NCI-H345 (cell line): ENCODE results near the gene MBNL2.

Experiments
- DNase-seq: peaks from one replicate; lab custom pipeline; 2025; lab: John Stamatoyannopoulos, UW

The MBNL2 gene

DNA sequence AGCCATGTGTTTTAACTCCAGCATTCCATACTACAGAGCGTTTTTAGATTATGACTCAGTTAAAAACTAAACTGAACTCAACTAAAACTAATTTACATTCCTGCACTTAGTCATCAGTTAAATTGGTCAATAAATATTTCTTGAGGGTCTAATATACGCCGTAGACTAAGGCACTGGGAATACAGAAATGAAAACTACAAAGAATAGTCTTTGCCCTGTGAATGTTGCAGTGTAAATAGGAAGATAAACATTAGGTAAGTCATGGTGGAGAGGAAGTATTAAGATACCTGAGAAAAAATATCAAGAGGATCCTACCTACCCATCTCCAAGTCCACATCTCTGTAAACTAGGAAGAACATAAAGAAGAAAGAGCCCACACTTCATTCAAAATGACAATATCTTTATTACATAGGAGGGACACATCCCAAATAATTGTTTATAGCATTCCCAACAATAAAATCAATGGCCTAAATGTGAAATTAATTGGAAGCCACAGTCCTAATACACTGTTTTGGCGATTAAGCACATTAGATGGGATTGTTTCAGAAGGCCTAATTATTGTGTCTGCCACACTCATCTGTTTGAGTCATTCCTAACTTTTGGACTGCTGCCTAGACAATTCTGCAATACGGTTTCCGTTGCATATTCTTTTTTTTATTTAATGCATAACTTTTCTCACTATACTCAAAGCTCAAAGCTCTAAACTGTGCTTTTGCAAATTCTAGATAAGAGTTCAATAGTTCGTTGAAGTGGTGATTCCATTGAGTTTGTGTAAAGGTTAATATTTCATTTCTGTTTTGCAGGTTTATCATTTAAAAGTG, 52.9 kb downstream of the MBNL2 start:
- DNase-seq = no peak

- DNase-seq = no peak
These were observed 53.8 kb downstream of the MBNL2 start for GRCh38 chr13:97275776-97276501.

- DNase-seq = no peak
These were observed 54.7 kb downstream of the MBNL2 start for GRCh38 chr13:97276862-97277269.

- DNase-seq = no peak
These were observed 56.6 kb downstream of the MBNL2 start for GRCh38 chr13:97278435-97279411.

- DNase-seq = no peak
These were observed 57.8 kb downstream of the MBNL2 start for GRCh38 chr13:97279913-97280312.

DNA sequence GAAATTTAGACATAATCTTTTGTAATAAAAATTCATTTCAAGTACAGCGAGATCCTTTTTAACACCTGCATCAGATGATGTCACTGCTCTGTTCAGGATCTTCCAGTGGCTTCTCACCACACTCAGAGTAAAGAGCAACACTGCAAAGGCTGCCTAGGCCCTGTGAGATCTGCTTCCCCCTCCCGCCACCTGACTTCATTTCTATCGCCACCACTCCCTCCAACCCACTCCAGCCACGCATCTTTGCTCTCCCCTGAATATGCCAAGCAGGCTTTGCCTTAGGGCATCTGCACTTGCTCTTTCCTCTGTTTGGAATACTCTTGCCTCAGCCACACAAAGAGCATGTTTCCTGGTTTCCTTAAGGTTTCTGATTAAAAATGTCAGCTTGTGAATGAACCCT, 58.3 kb downstream of the MBNL2 start:
- DNase-seq = peak; percentile 33

DNA sequence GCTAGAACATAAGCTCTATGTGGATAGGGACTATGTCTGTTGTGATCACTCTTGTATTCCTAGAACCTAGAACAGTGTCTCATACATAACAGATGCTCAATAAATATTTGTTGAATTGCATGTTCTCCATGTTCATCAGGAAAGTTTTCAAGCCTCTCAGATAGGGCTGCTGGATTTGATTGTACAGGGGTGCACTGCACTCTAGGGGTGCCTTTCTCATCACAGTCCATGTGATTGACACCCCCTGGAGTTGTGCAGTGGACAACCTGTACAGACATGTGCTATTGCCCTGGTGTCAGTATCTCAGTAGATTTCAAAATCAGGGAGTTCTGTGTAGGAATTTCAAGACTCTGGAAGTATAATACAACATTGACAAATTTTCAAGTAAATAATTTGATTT, 58.9 kb downstream of the MBNL2 start:
- DNase-seq = no peak

- DNase-seq = no peak
These were observed 60.6 kb downstream of the MBNL2 start for GRCh38 chr13:97282705-97283104.

DNA sequence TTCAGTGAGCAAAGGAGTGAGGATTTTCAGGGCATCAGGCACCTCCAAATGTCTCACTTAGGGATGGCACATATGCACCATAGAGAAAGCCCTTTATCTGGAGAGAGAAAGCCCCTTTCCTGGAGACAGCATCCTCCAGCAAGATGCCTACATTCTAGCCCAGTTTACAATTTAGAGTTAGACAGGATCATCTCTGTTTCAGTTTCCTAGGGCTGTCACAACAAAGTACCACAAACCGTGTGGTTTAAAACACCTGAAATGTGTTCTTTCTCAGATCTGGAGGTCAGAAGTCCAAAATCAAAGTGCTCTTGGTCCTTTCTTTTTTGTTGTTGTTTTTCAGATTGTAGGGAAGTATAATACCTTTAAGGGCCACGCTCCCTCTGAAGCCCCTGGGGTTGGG, 61.8 kb downstream of the MBNL2 start:
- DNase-seq = no peak

DNA sequence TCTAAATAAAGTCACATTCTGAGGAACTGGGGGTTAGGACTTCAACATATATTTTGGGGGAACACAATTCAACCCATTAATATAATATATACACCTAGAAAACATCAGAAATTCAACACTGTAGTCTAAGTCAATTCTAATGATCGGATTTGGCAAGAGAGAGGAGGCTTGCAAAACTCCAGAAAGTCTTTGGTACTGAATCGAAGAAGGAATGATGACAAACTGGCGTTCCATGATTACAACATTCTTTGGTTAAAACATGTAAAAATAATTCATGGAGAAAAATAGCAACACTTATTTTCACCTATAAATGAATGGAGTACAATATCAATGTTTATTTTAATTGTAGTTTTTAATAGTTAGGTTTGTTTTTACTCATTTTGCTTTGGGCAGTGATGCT, 62.4 kb downstream of the MBNL2 start:
- DNase-seq = no peak

GRCh38 chr13:97285221-97285955, 63.3 kb downstream of the MBNL2 start:
- no peak for DNase-seq

DNA sequence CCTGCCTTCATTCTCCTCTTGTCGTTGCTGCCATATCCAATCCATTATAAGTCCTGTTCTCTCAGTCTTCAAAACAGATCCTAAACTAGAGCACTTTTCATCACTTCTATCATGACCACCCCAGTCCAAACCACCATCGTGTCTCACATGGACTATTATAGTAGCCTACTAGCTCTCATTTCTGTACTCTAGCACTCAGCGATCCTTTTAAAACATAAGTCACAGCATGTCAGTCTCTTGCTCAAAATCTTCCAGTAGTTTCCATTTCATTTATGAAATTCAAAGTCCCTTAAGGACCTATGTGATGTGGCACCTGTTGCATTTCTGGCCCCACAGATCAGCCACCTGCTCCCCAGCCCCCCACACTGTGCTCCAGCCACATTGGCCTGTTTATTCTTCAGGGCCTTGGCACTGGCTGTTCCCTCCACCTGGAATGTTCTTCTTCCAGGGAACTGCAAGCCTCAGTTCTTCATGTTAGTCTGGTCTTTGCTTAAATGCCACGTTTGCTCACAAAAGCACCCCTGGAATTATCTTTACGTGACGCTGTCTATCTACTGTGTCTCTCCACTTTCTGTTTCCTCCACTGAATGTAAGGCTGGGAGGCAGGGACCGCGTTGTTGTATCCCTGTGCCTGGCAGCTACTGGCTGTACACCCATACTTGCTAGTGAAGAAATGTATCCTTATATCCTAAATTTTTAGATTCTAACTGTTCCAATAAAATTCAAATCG, 64.3 kb downstream of the MBNL2 start:
- DNase-seq = no peak

DNA sequence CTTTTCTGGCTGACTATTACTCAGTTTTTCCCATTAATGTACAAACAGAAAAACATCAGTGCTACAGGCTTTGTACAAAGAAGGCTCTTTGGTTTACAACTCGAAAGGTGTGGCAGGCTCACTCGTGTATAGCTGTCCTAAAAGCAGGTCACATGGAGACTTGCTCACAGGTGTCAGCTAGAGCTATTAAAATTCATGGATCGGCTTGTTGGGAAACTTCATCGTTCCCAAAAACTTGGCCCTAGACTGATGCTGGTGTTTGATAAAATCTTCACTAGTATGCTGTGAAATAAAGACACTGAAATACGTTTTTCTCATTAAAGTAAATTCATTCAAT, 64.9 kb downstream of the MBNL2 start:
- DNase-seq = no peak

DNA sequence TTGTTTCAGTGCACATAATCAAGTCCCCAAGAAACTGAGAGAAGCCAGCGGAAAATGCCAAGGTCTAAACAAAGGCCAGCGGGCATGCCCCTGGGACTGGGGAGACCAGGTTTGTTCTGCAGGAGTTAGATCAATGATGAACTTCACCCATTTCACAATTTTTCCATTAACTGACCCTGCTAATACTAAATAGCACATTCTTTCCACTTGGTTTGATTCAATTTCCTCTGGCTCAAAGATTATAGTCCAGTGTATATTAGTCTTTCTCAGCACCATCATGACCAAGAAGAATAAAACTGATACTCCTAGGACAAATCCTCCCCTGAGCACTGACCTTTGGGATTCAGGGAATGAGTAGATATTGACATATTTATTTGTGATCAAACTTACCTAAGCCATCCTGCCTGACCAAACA, 66.4 kb downstream of the MBNL2 start:
- no peak for DNase-seq

DNA sequence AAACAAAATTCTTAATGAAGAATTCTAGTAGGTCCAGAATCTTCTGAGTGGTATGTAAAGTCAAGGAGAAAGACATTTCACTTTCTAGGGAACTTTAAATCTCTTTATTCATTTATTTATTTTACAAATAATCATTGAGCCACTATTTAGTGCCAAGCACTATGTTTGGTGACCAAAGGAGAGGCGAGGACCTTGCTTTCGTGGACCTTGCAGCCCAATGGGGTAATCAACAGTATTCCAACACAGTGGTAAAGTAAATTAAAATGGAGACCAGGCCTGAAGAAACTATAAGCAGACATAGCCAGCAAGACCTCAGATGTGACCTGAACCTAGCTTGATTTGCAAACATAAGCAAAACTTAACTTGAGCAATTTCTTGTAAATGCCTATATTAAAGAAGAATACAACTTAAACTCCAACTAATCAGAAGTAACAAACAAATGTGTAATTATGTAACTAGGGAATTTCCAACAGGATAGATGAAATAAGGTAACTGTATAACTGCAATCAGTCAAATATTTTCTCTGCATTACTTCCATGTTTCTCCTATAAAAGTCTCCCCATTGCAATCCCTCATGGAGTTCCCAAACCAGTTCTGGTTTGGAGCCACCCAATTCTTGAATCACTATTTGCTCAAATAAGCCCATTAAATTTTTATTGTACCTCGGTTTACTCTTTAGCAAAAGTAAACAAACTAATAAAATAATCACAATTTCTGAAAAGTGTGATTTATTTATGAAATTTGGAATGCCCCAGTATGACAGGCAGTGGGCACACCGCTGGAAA, 67.6 kb downstream of the MBNL2 start:
- no peak for DNase-seq

DNA sequence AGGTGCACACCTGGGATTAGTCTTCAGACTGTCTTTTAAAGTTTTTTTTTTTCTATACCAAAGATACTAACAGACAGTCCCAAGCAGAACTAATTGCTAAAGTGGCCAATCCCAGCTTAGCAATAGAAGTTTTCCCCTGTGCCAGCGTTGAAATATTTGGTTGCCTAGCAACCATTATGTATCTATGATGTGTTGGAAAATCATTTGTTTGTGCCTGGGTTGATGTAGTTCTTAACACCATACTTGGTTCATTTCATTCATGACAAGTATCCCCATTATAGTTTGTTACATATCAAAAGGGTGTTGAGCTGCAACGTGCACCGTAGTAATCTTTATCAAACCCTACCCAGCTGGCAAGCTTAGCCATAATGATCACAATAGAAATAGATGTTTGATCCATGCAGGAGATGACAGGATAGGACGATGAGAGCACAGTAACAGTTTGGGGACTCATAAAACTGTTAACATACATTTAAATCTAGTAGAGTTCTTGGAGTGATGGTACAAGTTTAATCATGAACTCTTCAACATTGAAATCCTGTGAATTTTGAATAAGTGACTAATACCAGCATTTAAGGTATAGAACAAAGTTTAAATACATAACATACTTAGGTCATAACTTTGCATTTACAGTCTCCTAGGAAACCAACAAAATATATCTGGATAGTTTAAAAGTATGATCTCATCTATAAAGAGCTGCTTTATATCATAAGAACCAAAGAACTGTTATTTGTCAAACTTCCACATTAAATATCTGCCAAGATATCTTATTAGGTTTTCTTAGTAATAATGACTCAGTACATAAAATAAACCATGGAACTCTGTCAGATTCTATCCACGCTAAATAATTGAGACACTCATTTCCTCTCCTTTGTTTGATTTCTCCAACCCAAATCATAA, 73.4 kb downstream of the MBNL2 start:
- no peak for DNase-seq

- DNase-seq = no peak
These were observed 74.6 kb downstream of the MBNL2 start for GRCh38 chr13:97296740-97297139.

GRCh38 chr13:97298816-97299215, 76.7 kb downstream of the MBNL2 start:
- peak; percentile 6 for DNase-seq

GRCh38 chr13:97300871-97301270, 78.7 kb downstream of the MBNL2 start:
- no peak for DNase-seq
